A549 (cell line): ENCODE measurements around the gene PRKAR1A. TPM values are rescaled to one million over a fixed set of nuclear protein-coding genes. Genes with fewer than 3 reads are reported as not detected.

Source experiments
- ATAC-seq, 2 experiments: fragments of 200-7000 bp in 1 of 2; fragments of >200 bp in 1 of 2; cut with Nextera tagmentation in 1 of 2; cut with Tn5 transposase in 1 of 2; 3 replicates each; pipeline versions ENCODE4 v1.8.0 to v1.9.1; 2018 to 2020; ENCODE audit warnings: mild to moderate bottlenecking in 1 of 2, moderate library complexity in 1 of 2
- CTCF ChIA-PET: fragments of 300-600 bp; sonication (Branson Sonifier 250); formaldehyde crosslinking; extraction: SDS; loops from one replicate; lab custom pipeline; 2021; ENCODE audit warnings: antibody characterized with exemption, inconsistent platforms; lab: Yijun Ruan, JAX
- POLR2A ChIA-PET: fragments of 350-600 bp; formaldehyde crosslinking; extraction: SDS; loops from one replicate; lab custom pipeline; 2021; ENCODE audit warnings: antibody characterized with exemption, inconsistent platforms; lab: Yijun Ruan, JAX
- DNase-seq, 2 experiments: peaks; one replicate each; pipeline versions ENCODE4 v3.0.0 to v3.0.0-alpha.2; 2011 to 2016; ENCODE audit warnings: low read depth in 1 of 2, low spot score in 1 of 2
- FAIRE-seq: peaks from 2 replicates; lab custom pipeline; 2011; peaks lifted over from hg19 to GRCh38; lab: Jason Lieb, UNC
- H3K27ac ChIP-seq, 2 experiments: fragments of >200 bp; sonication (Bioruptor Twin); formaldehyde crosslinking; 3 replicates each; pipeline ENCODE4 v1.5.1; 2016 to 2017
- H3K4me1 ChIP-seq: fragments of >200 bp; sonication (Bioruptor Twin); formaldehyde crosslinking; 3 replicates; pipeline ENCODE4 v1.6.1; 2016
- H3K4me2 ChIP-seq: fragments of >200 bp; sonication (Bioruptor Twin); formaldehyde crosslinking; 3 replicates; pipeline ENCODE4 v1.6.1; 2016
- H3K4me3 ChIP-seq: fragments of >200 bp; sonication (Bioruptor Twin); formaldehyde crosslinking; 3 replicates; pipeline ENCODE4 v1.5.1; 2016
- H3K9me3 ChIP-seq: fragments of >200 bp; sonication (Bioruptor Twin); formaldehyde crosslinking; 3 replicates; pipeline ENCODE4 v1.6.1; 2016
- CBX2 ChIP-seq: fragments of 200-600 bp; sonication (generic); IDR thresholded peaks from 2 replicates; pipeline ENCODE4 v1.6.1; 2016; ENCODE audit warnings: low read depth, mild to moderate bottlenecking, borderline replicate concordance
- ESRRA ChIP-seq: fragments of 150-350 bp; IDR thresholded peaks from 2 replicates; pipeline ENCODE4 v1.6.1; 2014; ENCODE audit warnings: mild to moderate bottlenecking, low read length, borderline replicate concordance
- JUN ChIP-seq, 2 experiments: fragments of >200 bp; sonication (Bioruptor Twin); formaldehyde crosslinking; IDR thresholded peaks; 2 replicates in 1 of 2; 3 replicates in 1 of 2; pipeline ENCODE4 v1.6.1; 2016 to 2017
- KDM5A ChIP-seq: fragments of 200-600 bp; sonication (generic); IDR thresholded peaks from 2 replicates; pipeline ENCODE4 v1.6.1; 2016; ENCODE audit warnings: antibody characterized with exemption, mild to moderate bottlenecking
- MAZ ChIP-seq: fragments of 150-350 bp; IDR thresholded peaks from 2 replicates; pipeline ENCODE4 v1.6.1; 2014; ENCODE audit warnings: antibody characterized with exemption, low read depth, low read length, borderline replicate concordance
- MYC ChIP-seq: IDR thresholded peaks from 2 replicates; pipeline ENCODE4 v1.6.1; 2012; ENCODE audit warnings: mild to moderate bottlenecking, inconsistent platforms, low read length, improper control_type of control experiment, borderline replicate concordance
- NFE2L2 ChIP-seq: fragments of 150-350 bp; conservative IDR thresholded peaks from 2 replicates; pipeline ENCODE4 v1.6.1; 2014; ENCODE audit warnings: low read length
- PHF8 ChIP-seq: fragments of 200-600 bp; sonication (generic); IDR thresholded peaks from 2 replicates; pipeline ENCODE4 v1.6.1; 2016; ENCODE audit warnings: low read depth, mild to moderate bottlenecking, antibody characterized with exemption, moderate library complexity, borderline replicate concordance
- POLR2AphosphoS2 ChIP-seq: conservative IDR thresholded peaks from 2 replicates; pipeline ENCODE4 v1.6.1; 2012; ENCODE audit warnings: low read length, improper control_type of control experiment, inconsistent platforms
- RARB ChIP-seq: fragments of 250-450 bp; sonication (Bioruptor Pico); IDR thresholded peaks from 2 replicates; pipeline ENCODE4 v1.8.0; 2021; ENCODE audit warnings: mild to moderate bottlenecking, moderate library complexity
- RFX5 ChIP-seq: fragments of 450-650 bp; IDR thresholded peaks from 2 replicates; pipeline ENCODE4 v1.7.1; 2014; ENCODE audit warnings: antibody characterized with exemption, mild to moderate bottlenecking, moderate library complexity
- SMC3 ChIP-seq: fragments of >200 bp; sonication (Bioruptor Twin); formaldehyde crosslinking; IDR thresholded peaks from 3 replicates; pipeline ENCODE4 v1.6.1; 2018; ENCODE audit warnings: inconsistent platforms
- TFCP2L1 ChIP-seq: fragments of 250-450 bp; sonication (Bioruptor Pico); IDR thresholded peaks from 2 replicates; pipeline ENCODE4 v1.5.0; 2021; ENCODE audit warnings: mild to moderate bottlenecking
- ZC3H11A ChIP-seq: fragments of 450-650 bp; IDR thresholded peaks from 2 replicates; pipeline ENCODE4 v1.6.1; 2014; ENCODE audit warnings: antibody characterized with exemption, mild to moderate bottlenecking
- ZFP36 ChIP-seq: fragments of 450-650 bp; IDR thresholded peaks from 2 replicates; pipeline ENCODE4 v1.6.1; 2014; ENCODE audit warnings: borderline replicate concordance; ENCODE audit not compliant: partially characterized antibody
- WGBS: methylation state at CpG from one replicate; pipeline ENCODE4 v1.1.6; 2017; ENCODE audit errors: missing lambda C conversion rate; 5-methylcytosine and 5-hydroxymethylcytosine counted together
- polyA plus RNA-seq, 4 experiments: library from polyadenylated mRNA; depleted of rRNA in 3 of 4; stranded (reverse); fragments of >200 nt; fragmentation: RNase III in 1 of 4; extraction: RNeasy Plus Mini Kit Qiagen cat#74134 plus additional on column Dnase treatment in 1 of 4; gene quantifications; 2 replicates in 3 of 4; 3 replicates in 1 of 4; pipeline ENCODE4 v1.2.3, GENCODE V29; 2011 to 2017
- TF ChIP-seq, protein P1 (sequence below): fragments of >200 bp; sonication (Bioruptor Twin); formaldehyde crosslinking; IDR thresholded peaks from 3 replicates; pipeline ENCODE4 v1.6.1; 2016
- TF ChIP-seq, protein P2 (sequence below): IDR thresholded peaks from 2 replicates; pipeline ENCODE4 v1.6.1; 2012
- TF ChIP-seq, protein P3 (sequence below): fragments of 250-450 bp; sonication (Bioruptor Pico); IDR thresholded peaks from 2 replicates; pipeline ENCODE4 v1.5.0; 2021; ENCODE audit warnings: mild to moderate bottlenecking, moderate library complexity, borderline replicate concordance
- TF ChIP-seq, protein P4 (sequence below): fragments of >200 bp; sonication (Bioruptor Twin); formaldehyde crosslinking; IDR thresholded peaks from 2 replicates; pipeline ENCODE4 v1.6.1; 2016
- TF ChIP-seq, protein P5 (sequence below): IDR thresholded peaks from 2 replicates; pipeline ENCODE4 v1.6.1; 2012
- TF ChIP-seq, protein P6 (sequence below): fragments of >200 bp; sonication (Bioruptor Twin); formaldehyde crosslinking; IDR thresholded peaks from 3 replicates; pipeline ENCODE4 v1.5.1; 2016

PRKAR1A gene
- polyA plus RNA-seq, 2 of the 4 experiments (the other 2 are of a cell fraction), result 239 to 370 TPM

DNA sequence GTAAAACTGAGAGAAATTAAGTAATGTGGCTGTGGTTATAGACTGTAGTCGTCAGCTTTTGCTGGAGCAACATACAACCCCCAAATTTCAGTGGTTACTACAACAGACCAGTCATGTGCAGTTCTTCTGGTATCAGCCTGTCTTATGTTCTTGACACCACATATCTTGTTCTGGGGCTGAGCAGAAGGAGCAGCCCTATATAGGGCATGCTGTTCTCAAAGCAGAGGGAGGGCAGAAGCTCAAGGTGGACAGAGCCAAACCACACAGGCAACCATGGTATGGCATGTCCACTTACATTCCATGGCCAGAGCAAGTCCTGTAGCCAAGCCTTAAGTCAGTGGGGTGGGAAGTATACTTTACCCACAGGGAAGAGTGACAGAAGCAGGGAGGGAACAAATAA, 7.7 kb downstream of the PRKAR1A start:
- no peak overlapping the region for H3K4me2 ChIP-seq
- no peak overlapping the region for H3K27ac ChIP-seq
- no peaks in the 10 kb centered on the region for H3K9me3 ChIP-seq
- ATAC-seq (peak; percentile 44 to 57; a peak in 4 of 6 replicates), DNase-seq (no peak), FAIRE-seq (no peak)
- ChIA-PET CTCF (interaction anchor here (2.2 kb wide), 1 partner anchor 14 kb away, joined by 8 read pairs; no protein-coding TSS in a partner anchor), POLR2A (no interaction called here)
- H3K4me1 ChIP-seq, result peaks cover 4% of the 10 kb centered on the region
- TF ChIP-seq KDM5A (no peak), NFE2L2 (no peak), SMC3 (no peak), CBX2 (no peak), RFX5 (no peak), RARB (CRISPR knock-in tag) (no peak), JUN (IDR thresholded peaks at IDR 0.05) (no peak), PHF8 (no peak), ESRRA (no peak), TFCP2L1 (CRISPR knock-in tag) (no peak), ZC3H11A (no peak), MYC (no peak)
- TF ChIP-seq, protein P1, sequence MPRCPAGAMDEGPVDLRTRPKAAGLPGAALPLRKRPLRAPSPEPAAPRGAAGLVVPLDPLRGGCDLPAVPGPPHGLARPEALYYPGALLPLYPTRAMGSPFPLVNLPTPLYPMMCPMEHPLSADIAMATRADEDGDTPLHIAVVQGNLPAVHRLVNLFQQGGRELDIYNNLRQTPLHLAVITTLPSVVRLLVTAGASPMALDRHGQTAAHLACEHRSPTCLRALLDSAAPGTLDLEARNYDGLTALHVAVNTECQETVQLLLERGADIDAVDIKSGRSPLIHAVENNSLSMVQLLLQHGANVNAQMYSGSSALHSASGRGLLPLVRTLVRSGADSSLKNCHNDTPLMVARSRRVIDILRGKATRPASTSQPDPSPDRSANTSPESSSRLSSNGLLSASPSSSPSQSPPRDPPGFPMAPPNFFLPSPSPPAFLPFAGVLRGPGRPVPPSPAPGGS, result no peak
- TF ChIP-seq, protein P2, sequence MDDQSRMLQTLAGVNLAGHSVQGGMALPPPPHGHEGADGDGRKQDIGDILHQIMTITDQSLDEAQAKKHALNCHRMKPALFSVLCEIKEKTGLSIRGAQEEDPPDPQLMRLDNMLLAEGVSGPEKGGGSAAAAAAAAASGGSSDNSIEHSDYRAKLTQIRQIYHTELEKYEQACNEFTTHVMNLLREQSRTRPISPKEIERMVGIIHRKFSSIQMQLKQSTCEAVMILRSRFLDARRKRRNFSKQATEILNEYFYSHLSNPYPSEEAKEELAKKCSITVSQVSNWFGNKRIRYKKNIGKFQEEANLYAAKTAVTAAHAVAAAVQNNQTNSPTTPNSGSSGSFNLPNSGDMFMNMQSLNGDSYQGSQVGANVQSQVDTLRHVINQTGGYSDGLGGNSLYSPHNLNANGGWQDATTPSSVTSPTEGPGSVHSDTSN, result no peak
- TF ChIP-seq, protein P3, sequence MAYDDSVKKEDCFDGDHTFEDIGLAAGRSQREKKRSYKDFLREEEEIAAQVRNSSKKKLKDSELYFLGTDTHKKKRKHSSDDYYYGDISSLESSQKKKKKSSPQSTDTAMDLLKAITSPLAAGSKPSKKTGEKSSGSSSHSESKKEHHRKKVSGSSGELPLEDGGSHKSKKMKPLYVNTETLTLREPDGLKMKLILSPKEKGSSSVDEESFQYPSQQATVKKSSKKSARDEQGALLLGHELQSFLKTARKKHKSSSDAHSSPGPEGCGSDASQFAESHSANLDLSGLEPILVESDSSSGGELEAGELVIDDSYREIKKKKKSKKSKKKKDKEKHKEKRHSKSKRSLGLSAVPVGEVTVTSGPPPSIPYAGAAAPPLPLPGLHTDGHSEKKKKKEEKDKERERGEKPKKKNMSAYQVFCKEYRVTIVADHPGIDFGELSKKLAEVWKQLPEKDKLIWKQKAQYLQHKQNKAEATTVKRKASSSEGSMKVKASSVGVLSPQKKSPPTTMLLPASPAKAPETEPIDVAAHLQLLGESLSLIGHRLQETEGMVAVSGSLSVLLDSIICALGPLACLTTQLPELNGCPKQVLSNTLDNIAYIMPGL, result no peak
- TF ChIP-seq, protein P4, sequence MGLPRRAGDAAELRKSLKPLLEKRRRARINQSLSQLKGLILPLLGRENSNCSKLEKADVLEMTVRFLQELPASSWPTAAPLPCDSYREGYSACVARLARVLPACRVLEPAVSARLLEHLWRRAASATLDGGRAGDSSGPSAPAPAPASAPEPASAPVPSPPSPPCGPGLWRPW, result no peak
- TF ChIP-seq, protein P5, sequence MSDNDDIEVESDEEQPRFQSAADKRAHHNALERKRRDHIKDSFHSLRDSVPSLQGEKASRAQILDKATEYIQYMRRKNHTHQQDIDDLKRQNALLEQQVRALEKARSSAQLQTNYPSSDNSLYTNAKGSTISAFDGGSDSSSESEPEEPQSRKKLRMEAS, result no peak
- TF ChIP-seq, protein P6, sequence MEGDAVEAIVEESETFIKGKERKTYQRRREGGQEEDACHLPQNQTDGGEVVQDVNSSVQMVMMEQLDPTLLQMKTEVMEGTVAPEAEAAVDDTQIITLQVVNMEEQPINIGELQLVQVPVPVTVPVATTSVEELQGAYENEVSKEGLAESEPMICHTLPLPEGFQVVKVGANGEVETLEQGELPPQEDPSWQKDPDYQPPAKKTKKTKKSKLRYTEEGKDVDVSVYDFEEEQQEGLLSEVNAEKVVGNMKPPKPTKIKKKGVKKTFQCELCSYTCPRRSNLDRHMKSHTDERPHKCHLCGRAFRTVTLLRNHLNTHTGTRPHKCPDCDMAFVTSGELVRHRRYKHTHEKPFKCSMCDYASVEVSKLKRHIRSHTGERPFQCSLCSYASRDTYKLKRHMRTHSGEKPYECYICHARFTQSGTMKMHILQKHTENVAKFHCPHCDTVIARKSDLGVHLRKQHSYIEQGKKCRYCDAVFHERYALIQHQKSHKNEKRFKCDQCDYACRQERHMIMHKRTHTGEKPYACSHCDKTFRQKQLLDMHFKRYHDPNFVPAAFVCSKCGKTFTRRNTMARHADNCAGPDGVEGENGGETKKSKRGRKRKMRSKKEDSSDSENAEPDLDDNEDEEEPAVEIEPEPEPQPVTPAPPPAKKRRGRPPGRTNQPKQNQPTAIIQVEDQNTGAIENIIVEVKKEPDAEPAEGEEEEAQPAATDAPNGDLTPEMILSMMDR, result no peak
- no peak overlapping the region for H3K4me3 ChIP-seq
- WGBS, result 89% methylated on average over 1 of the region's 1 CpG

DNA sequence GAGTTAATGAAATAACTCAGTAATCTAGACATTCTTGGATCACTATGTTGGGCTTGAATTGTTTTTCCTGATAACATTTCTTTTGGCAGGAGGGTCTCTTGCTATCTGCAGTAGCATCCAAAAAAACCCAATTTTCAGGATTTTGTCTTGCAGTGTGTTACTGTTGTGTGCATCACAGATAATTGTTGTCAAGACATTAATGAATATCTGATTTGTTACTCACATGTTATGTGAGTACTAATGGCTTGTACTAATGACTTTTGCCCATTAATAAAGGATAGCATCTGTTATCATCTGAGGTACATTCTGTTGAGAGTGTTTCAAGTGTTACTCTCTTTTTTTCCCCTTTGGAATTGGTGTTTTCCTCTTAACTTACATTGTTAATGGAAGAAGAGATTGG, 10.0 kb downstream of the PRKAR1A start:
- DNase-seq (no peak), FAIRE-seq (no peak), ATAC-seq (no peak)
- Histone ChIP-seq H3K27ac (no peak overlapping the region), H3K4me1 (no peaks in the 10 kb centered on the region), H3K4me3 (no peak overlapping the region), H3K9me3 (no peaks in the 10 kb centered on the region), H3K4me2 (no peak overlapping the region)
- ChIA-PET CTCF (no interaction called here), POLR2A (no interaction called here)
- TF ChIP-seq POLR2AphosphoS2 (no peak), ZFP36 (no peak), MAZ (no peak)
